BJ (cell line): Measurements from ENCODE around the gene BASP1. TPM values are rescaled to one million over a fixed set of nuclear protein-coding genes. Genes with fewer than 3 reads are reported as not detected.
A peak's percentile ranks its signal among the peaks of the same experiment; 100 is the strongest.

ENCODE experiments used
- CTCF ChIA-PET: fragments of 350-600 bp; formaldehyde crosslinking; extraction: SDS; loops from one replicate; lab custom pipeline; 2021; ENCODE audit warnings: antibody characterized with exemption, inconsistent platforms; lab: Yijun Ruan, JAX
- POLR2A ChIA-PET: fragments of 300-600 bp; sonication (Branson Sonifier 250); formaldehyde crosslinking; extraction: SDS; loops from one replicate; lab custom pipeline; 2021; ENCODE audit warnings: antibody characterized with exemption; lab: Charles Lee
- DNase-seq: peaks from one replicate; pipeline ENCODE4 v3.0.0-alpha.2; 2011; ENCODE audit warnings: low read depth
- H3K27me3 ChIP-seq: 2 replicates; pipeline ENCODE4 v1.6.0; 2011; ENCODE audit warnings: low read length; ENCODE audit not compliant: control insufficient read depth, insufficient read depth
- H3K36me3 ChIP-seq: 2 replicates; pipeline ENCODE4 v1.5.1; 2011; ENCODE audit warnings: low read length; ENCODE audit not compliant: control insufficient read depth, insufficient read depth
- H3K4me3 ChIP-seq: 2 replicates; pipeline ENCODE4 v1.5.1; 2011; ENCODE audit warnings: low read depth, mild to moderate bottlenecking, control low read depth, low read length
- polyA minus RNA-seq: library from RNA; depleted of rRNA, polyadenylated mRNA; stranded (reverse); fragments of >200 nt; gene quantifications from 2 replicates; pipeline ENCODE4 v1.2.3, GENCODE V29; 2011; rRNA and poly(A)+ RNA removed
- polyA plus RNA-seq: library from polyadenylated mRNA; depleted of rRNA; stranded (reverse); fragments of >200 nt; gene quantifications from 2 replicates; pipeline ENCODE4 v1.2.3, GENCODE V29; 2011; rRNA removed
- TF ChIP-seq, protein P1 (sequence below): IDR thresholded peaks from 2 replicates; pipeline ENCODE4 v1.5.1; 2011; ENCODE audit warnings: low read depth, mild to moderate bottlenecking, control low read depth, inconsistent platforms, low read length, moderate library complexity; ENCODE audit not compliant: insufficient read depth

Gene BASP1, protein sequence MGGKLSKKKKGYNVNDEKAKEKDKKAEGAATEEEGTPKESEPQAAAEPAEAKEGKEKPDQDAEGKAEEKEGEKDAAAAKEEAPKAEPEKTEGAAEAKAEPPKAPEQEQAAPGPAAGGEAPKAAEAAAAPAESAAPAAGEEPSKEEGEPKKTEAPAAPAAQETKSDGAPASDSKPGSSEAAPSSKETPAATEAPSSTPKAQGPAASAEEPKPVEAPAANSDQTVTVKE
- 48.7 and 71.9 TPM in 2 replicates for polyA plus RNA-seq
- 7.6 and 9.9 TPM in 2 replicates for polyA minus RNA-seq

DNA sequence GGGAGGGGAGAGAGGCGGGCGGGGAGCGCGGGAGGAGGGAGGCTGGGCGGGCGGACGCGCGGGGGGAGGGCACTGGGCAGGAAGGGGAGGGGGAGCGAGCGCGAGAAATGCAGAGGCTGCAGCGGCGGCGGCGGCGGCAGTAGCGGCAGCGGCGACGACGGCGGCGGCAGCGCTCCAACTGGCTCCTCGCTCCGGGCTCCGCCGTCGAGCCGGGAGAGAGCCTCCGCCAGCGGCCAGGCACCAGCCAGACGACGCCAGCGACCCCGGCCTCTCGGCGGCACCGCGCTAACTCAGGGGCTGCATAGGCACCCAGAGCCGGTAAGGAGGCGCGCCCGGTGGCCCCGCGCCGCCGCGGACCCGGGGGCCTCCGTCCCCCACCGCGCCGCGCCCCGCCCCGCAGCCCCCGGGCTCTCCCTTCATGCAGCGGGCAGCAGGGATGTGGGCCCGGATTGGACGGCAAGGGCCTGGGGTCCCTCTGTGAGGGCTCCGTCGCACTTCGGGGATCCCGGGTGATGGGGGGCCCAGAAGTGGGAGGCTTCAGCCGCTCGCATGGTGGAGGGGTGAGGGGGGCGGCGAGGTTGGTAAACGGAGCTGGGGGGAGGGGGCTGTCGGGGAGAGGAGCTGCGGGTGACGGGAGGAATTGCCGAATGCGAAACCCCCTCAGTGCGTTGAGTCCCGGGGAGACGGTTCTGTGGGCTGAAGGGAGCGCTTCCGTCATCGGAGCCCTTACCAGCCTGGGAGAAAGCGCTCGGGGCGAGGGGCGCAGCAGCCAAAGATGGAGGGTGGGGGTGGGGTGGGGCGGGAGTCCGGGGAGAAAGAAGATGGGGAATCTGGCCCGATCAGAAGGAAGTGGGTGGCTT, at the start of gene BASP1:
Gene BASP1 (plus strand): TSS at position 139 of the 860 bp plus-strand sequence. CDS start 57,586 bp downstream, outside the sequence.
- TF ChIP-seq, protein P1, sequence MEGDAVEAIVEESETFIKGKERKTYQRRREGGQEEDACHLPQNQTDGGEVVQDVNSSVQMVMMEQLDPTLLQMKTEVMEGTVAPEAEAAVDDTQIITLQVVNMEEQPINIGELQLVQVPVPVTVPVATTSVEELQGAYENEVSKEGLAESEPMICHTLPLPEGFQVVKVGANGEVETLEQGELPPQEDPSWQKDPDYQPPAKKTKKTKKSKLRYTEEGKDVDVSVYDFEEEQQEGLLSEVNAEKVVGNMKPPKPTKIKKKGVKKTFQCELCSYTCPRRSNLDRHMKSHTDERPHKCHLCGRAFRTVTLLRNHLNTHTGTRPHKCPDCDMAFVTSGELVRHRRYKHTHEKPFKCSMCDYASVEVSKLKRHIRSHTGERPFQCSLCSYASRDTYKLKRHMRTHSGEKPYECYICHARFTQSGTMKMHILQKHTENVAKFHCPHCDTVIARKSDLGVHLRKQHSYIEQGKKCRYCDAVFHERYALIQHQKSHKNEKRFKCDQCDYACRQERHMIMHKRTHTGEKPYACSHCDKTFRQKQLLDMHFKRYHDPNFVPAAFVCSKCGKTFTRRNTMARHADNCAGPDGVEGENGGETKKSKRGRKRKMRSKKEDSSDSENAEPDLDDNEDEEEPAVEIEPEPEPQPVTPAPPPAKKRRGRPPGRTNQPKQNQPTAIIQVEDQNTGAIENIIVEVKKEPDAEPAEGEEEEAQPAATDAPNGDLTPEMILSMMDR = no peak
- ChIA-PET POLR2A (interaction anchor here (0.6 to 0.8 kb wide), 2 partner anchors 30 to 92 kb away, joined by 3 to 4 read pairs; no protein-coding TSS in a partner anchor), CTCF (interaction anchor here (3.1 to 5.5 kb wide), 3 partner anchors 1064 to 1087 kb away, joined by 47 to 101 read pairs (median 61); no protein-coding TSS in a partner anchor)
- H3K36me3 ChIP-seq = no peaks in the 10 kb centered on the region
- DNase-seq = no peak
- H3K4me3 ChIP-seq = peak within 1 kb of the TSS; percentile 96
- no peaks in the 10 kb centered on the region for H3K27me3 ChIP-seq

DNA sequence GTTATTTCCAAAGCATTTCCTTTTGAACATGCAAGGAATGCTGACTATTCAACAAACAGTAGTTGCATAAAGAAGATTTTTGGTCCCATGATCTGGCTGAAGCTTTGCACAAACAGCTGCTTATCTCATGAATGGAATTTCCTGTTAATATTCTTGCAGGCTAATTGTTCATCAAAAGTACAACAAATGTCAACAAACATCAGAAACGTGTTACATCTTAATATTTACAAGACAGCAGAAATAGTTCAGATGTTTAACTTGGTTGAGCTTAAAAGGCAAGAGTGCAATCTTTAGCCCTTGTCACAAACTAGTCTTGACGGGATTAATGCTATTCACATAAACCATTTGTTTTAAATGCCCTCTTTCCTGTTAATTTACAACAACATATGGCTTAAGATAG, 47.9 kb upstream of the BASP1 start:
- ChIA-PET POLR2A (no interaction called here), CTCF (interaction anchor here (1.0 to 3.3 kb wide), 6 partner anchors 11 to 380 kb away, joined by 4 to 13 read pairs (median 4); no protein-coding TSS in a partner anchor)
- H3K27me3 ChIP-seq = no peaks in the 10 kb centered on the region
- TF ChIP-seq, protein P1 = no peak
- DNase-seq = peak; percentile 95
- no peaks in the 10 kb centered on the region for H3K36me3 ChIP-seq
- H3K4me3 ChIP-seq = no peak overlapping the region

DNA sequence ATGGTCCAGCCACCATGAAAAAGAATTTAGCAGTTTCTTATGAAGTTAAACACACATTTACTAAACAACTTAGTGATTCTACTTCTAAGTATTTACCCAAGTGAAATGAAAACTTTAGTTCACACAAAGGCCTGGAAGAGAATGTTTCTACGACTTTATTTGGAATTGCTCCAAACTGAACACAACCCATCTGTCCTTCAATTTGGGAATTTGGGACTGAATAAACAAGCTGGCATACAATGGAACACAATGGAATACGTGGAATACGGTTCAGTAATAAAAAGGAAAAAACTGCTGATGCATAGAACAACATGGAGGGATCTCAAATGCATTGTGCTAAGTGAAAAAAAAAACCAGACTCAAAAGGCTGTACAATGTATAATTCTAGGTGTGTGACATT, 44.6 kb upstream of the BASP1 start:
- ChIA-PET CTCF (interaction anchor here (1.3 kb wide), 1 partner anchor 17 kb away, joined by 4 read pairs; no protein-coding TSS in a partner anchor), POLR2A (no interaction called here)
- Histone ChIP-seq H3K4me3 (no peak overlapping the region), H3K27me3 (no peaks in the 10 kb centered on the region), H3K36me3 (no peaks in the 10 kb centered on the region)
- no peak for DNase-seq
- TF ChIP-seq, protein P1 = no peak

DNA sequence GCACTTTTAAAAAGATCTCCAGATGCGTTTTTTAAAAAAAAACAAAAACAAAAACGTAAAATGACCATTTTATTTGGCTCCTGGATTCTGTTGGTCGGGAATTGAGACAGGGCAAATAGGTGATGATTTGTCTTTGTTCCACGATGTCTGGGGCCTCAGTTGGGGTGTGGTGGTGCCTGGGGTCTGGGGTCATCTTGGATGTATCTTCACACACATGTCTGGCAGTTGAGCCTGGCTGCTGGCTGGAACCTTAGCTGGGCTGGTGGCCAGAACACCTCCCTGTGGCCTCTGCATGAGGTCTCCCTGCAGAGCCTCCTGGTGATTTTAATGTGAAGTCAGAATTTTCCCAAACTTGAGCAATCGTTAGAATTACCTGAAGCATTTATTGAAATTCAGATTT, 42.5 kb upstream of the BASP1 start:
- no peak for DNase-seq
- TF ChIP-seq, protein P1 = no peak
- Histone ChIP-seq H3K27me3 (no peaks in the 10 kb centered on the region), H3K4me3 (no peak overlapping the region), H3K36me3 (no peaks in the 10 kb centered on the region)
- CTCF ChIA-PET = no interaction called here
- POLR2A ChIA-PET = no interaction called here
